Mammary epithelial cell (primary cell): ENCODE results near the gene PKP3.

ENCODE experiments used
- EZH2 ChIP-seq: IDR thresholded peaks from 2 replicates; pipeline ENCODE4 v1.6.1; 2012; ENCODE audit warnings: low read length, inconsistent platforms, borderline replicate concordance
- TF ChIP-seq, protein P1 (sequence below), 2 donors: IDR thresholded peaks in 1 of 2; conservative IDR thresholded peaks in 1 of 2; 2 replicates each; pipeline ENCODE4 v1.5.1; 2011 to 2012; ENCODE audit warnings: inconsistent platforms in 2 of 2, low read length in 2 of 2, mild to moderate bottlenecking in 2 of 2, control low read depth in 1 of 2, low read depth in 1 of 2; ENCODE audit not compliant: insufficient read depth in 1 of 2; ENCODE audit errors: extremely low read depth in 1 of 2

GRCh38 chr11:390175-390574 is 3.8 kb upstream of the PKP3 start:
- TF ChIP-seq, protein P1, sequence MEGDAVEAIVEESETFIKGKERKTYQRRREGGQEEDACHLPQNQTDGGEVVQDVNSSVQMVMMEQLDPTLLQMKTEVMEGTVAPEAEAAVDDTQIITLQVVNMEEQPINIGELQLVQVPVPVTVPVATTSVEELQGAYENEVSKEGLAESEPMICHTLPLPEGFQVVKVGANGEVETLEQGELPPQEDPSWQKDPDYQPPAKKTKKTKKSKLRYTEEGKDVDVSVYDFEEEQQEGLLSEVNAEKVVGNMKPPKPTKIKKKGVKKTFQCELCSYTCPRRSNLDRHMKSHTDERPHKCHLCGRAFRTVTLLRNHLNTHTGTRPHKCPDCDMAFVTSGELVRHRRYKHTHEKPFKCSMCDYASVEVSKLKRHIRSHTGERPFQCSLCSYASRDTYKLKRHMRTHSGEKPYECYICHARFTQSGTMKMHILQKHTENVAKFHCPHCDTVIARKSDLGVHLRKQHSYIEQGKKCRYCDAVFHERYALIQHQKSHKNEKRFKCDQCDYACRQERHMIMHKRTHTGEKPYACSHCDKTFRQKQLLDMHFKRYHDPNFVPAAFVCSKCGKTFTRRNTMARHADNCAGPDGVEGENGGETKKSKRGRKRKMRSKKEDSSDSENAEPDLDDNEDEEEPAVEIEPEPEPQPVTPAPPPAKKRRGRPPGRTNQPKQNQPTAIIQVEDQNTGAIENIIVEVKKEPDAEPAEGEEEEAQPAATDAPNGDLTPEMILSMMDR (conservative IDR thresholded peaks at IDR 0.05 in 1 of 2, IDR thresholded peaks at IDR 0.05 in 1 of 2; ENCODE audit: extremely low read depth in 1 of 2, insufficient read depth in 1 of 2, low read depth in 1 of 2, low read length in 2 of 2): peak in 1 of 2 donors; percentile 25
- TF ChIP-seq EZH2: no peak
